Stomach smooth muscle (tissue), 2 donors: ENCODE data around the gene ROCK2.

Experiments
- H3K27ac ChIP-seq: one replicate; pipeline ENCODE4 v1.7.0; 2013; ENCODE audit warnings: mild to moderate bottlenecking, low read length, inconsistent platforms
- H3K27me3 ChIP-seq, 2 donors: one replicate each; pipeline ENCODE4 v1.7.0; 2013; ENCODE audit warnings: low read length in 2 of 2; ENCODE audit not compliant: insufficient read depth in 2 of 2, control insufficient read depth in 1 of 2
- H3K36me3 ChIP-seq, 2 donors: one replicate each; pipeline ENCODE4 v1.7.0; 2013; ENCODE audit warnings: low read length in 2 of 2; ENCODE audit not compliant: control insufficient read depth in 2 of 2, insufficient read depth in 2 of 2
- H3K4me1 ChIP-seq: one replicate; pipeline ENCODE4 v1.7.0; 2013; ENCODE audit warnings: low read length; ENCODE audit not compliant: control insufficient read depth, insufficient read depth
- H3K4me3 ChIP-seq, 2 donors: one replicate each; pipeline ENCODE4 v1.7.0; 2013; ENCODE audit warnings: low read length in 2 of 2
- H3K9ac ChIP-seq, 2 donors: one replicate each; pipeline ENCODE4 v1.7.0; 2013; ENCODE audit warnings: low read length in 2 of 2, mild to moderate bottlenecking in 1 of 2
- H3K9me3 ChIP-seq, 2 donors: one replicate each; pipeline ENCODE4 v1.7.0; 2013; ENCODE audit warnings: low read length in 2 of 2; ENCODE audit not compliant: control insufficient read depth in 2 of 2
- donor health status: healthy.
- donor health status: Pancreatic carcinoma.

ROCK2 gene

GRCh38 chr2:11367170-11367730 is 22.8 kb upstream of the ROCK2 start:
- H3K27me3 ChIP-seq, result no peaks in the 10 kb centered on the region
- H3K4me3 ChIP-seq, result no peak overlapping the region
- H3K9ac ChIP-seq, result no peak overlapping the region
- no peaks in the 10 kb centered on the region for H3K36me3 ChIP-seq
- no peaks in the 10 kb centered on the region for H3K9me3 ChIP-seq
- peaks cover 15% of the 10 kb centered on the region for H3K4me1 ChIP-seq
- H3K27ac ChIP-seq, result no peak overlapping the region

- Histone ChIP-seq H3K4me3 (no peak overlapping the region), H3K27ac (no peak overlapping the region), H3K27me3 (no peaks in the 10 kb centered on the region), H3K9ac (no peak overlapping the region), H3K36me3 (no peaks in the 10 kb centered on the region), H3K4me1 (peaks cover 12% of the 10 kb centered on the region), H3K9me3 (no peaks in the 10 kb centered on the region)
These were observed 21.9 kb upstream of the ROCK2 start for GRCh38 chr2:11366326-11366741.

- no peak overlapping the region for H3K4me3 ChIP-seq
- H3K27ac ChIP-seq, result no peak overlapping the region
- H3K36me3 ChIP-seq, result no peaks in the 10 kb centered on the region
- peaks cover 10% of the 10 kb centered on the region for H3K4me1 ChIP-seq
- no peak overlapping the region for H3K9ac ChIP-seq
- no peaks in the 10 kb centered on the region for H3K9me3 ChIP-seq
- H3K27me3 ChIP-seq, result no peaks in the 10 kb centered on the region
These were observed 20.9 kb upstream of the ROCK2 start for GRCh38 chr2:11365096-11365879.

GRCh38 chr2:11364565-11364887 is 20.1 kb upstream of the ROCK2 start:
- H3K4me3 ChIP-seq, result no peak overlapping the region
- H3K27me3 ChIP-seq, result no peaks in the 10 kb centered on the region
- H3K36me3 ChIP-seq, result no peaks in the 10 kb centered on the region
- no peak overlapping the region for H3K27ac ChIP-seq
- no peak overlapping the region for H3K9ac ChIP-seq
- no peaks in the 10 kb centered on the region for H3K9me3 ChIP-seq
- peaks cover 10% of the 10 kb centered on the region for H3K4me1 ChIP-seq

DNA sequence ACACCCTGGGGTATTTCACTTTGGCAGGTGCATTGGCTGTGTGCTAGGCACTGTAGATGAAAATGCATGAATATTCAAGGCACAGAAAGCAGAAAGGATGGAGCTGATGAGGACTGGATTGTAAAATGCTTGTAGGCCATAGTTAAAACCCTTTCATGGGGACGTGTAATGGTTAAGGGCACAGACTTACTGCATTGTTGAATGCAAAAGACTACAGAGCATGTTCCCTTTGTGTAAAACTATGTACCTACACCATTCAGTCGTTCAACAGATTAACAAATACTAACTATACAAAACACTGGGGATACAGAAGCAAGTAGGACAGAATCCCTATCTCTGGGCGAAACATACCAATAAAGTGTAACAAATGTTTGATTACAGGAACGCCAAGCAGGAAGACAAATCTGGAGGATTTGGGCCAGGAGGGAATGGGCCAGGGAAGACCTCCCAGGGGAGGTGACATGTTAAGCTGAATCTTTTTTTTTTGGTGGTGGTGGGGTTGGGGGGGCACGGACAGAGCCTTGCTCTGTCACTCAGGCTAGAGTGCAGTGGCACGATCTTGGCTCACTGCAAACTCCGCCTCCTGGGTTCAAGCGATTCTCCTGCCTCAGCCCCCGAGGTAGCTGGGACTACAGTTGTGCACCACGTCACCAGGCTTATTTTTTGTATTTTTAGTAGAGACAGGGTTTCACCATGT is 19.6 kb upstream of the ROCK2 start:
- no peak overlapping the region for H3K4me3 ChIP-seq
- no peaks in the 10 kb centered on the region for H3K27me3 ChIP-seq
- no peak overlapping the region for H3K9ac ChIP-seq
- peaks cover 10% of the 10 kb centered on the region for H3K4me1 ChIP-seq
- H3K27ac ChIP-seq, result no peak overlapping the region
- no peaks in the 10 kb centered on the region for H3K36me3 ChIP-seq
- no peaks in the 10 kb centered on the region for H3K9me3 ChIP-seq

- Histone ChIP-seq H3K27ac (no peak overlapping the region), H3K9me3 (no peaks in the 10 kb centered on the region), H3K4me1 (peaks cover 5% of the 10 kb centered on the region), H3K36me3 (no peaks in the 10 kb centered on the region), H3K4me3 (no peak overlapping the region), H3K27me3 (no peaks in the 10 kb centered on the region), H3K9ac (no peak overlapping the region)
These were observed 15.4 kb upstream of the ROCK2 start for GRCh38 chr2:11359865-11360264.

GRCh38 chr2:11357428-11357972 is 13.1 kb upstream of the ROCK2 start:
- H3K27me3 ChIP-seq, result no peaks in the 10 kb centered on the region
- H3K9ac ChIP-seq, result no peak overlapping the region
- H3K9me3 ChIP-seq, result no peaks in the 10 kb centered on the region
- H3K4me3 ChIP-seq, result no peak overlapping the region
- no peaks in the 10 kb centered on the region for H3K36me3 ChIP-seq
- peaks cover 5% of the 10 kb centered on the region for H3K4me1 ChIP-seq
- H3K27ac ChIP-seq, result no peak overlapping the region

GRCh38 chr2:11356764-11357163 is 12.3 kb upstream of the ROCK2 start:
- Histone ChIP-seq H3K27ac (no peak overlapping the region), H3K27me3 (no peaks in the 10 kb centered on the region), H3K36me3 (no peaks in the 10 kb centered on the region), H3K4me3 (no peak overlapping the region), H3K9me3 (no peaks in the 10 kb centered on the region), H3K4me1 (peaks cover 5% of the 10 kb centered on the region), H3K9ac (no peak overlapping the region)

- Histone ChIP-seq H3K4me1 (peaks cover 5% of the 10 kb centered on the region), H3K36me3 (no peaks in the 10 kb centered on the region), H3K4me3 (no peak overlapping the region), H3K9ac (no peak overlapping the region), H3K27me3 (no peaks in the 10 kb centered on the region), H3K27ac (no peak overlapping the region), H3K9me3 (no peaks in the 10 kb centered on the region)
These were observed 11.0 kb upstream of the ROCK2 start for GRCh38 chr2:11355194-11356053.

- peaks cover 5% of the 10 kb centered on the region for H3K4me1 ChIP-seq
- no peaks in the 10 kb centered on the region for H3K27me3 ChIP-seq
- no peaks in the 10 kb centered on the region for H3K9me3 ChIP-seq
- no peak overlapping the region for H3K4me3 ChIP-seq
- no peak overlapping the region for H3K27ac ChIP-seq
- H3K9ac ChIP-seq, result no peak overlapping the region
- no peaks in the 10 kb centered on the region for H3K36me3 ChIP-seq
These were observed 10.1 kb upstream of the ROCK2 start for GRCh38 chr2:11354363-11355154.
